ENCODE data around the gene OSBPL8. TPM values are rescaled to one million over a fixed set of nuclear protein-coding genes. Genes with fewer than 3 reads are reported as not detected.

The OSBPL8 gene
- total and polyA plus RNA-seq, 2 donors (not counting 1 experiment from before 2014, with no cell fraction given): 11.1 to 112 TPM

DNA sequence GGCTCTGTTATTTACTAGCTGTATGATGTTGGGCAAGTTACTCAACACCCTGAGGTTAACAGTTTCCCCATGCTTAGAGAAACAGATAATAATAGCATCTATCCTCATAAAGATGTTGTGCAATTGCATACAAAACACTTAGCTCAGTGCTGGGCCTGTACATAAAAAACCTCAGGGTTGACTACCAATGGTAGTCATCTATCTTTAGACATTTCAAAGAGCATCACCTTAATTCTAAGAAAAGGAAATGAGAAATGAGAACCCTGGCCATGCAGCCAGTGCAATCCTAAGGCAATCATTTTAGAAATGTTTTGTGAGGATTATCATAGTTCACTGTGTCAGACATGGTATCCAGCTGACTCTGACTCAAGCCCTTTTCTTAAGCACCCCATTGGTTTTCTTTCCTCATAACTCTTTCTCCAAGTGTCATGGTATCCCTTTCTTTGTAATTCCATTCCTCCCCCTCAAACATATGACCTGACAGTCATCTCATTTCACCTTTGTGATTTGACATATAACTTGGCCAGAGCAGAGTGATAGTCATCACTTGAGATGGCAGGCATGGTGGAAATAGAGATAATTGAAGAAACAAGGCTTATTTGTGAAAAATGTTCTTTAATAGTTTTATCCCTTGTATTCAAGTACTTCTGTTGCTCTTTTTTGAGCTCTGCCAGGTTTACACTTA lies 29.5 kb upstream of the OSBPL8 start:
- CTCF ChIA-PET: interaction anchor here (0.8 to 3.8 kb wide), 5 partner anchors 14 to 1062 kb away, joined by 3 to 33 read pairs (median 4); no protein-coding TSS in a partner anchor
- no peaks in the 10 kb centered on the region for H3K9me3 ChIP-seq (ENCODE audit: control extremely low read depth in 1 of 3, control insufficient read depth in 2 of 3, insufficient read depth in 1 of 3, low read length in 2 of 3)
- H3K4me1 Mint-ChIP-seq: peaks cover 1% of the 10 kb centered on the region
- no peak overlapping the region for H3K27ac ChIP-seq (ENCODE audit: low read length in 2 of 2)
- H3K4me2 ChIP-seq (replicated peaks; ENCODE audit: low read depth, low read length, poor library complexity, severe bottlenecking): no peak overlapping the region
- intact Hi-C loops (cut with micrococcal nuclease): loop anchor here (5.0 to 10.0 kb wide), 2 partner anchors 132 to 204 kb away; no protein-coding TSS in a partner anchor
- DNase-seq: no peak
- no peak overlapping the region for H2AFZ ChIP-seq (ENCODE audit: insufficient read depth, low read depth, low read length, poor library complexity, severe bottlenecking)
- H3K4me1 ChIP-seq (ENCODE audit: control insufficient read depth in 2 of 2, insufficient read depth in 2 of 2, low read length in 2 of 2): no peaks in the 10 kb centered on the region
- no peaks in the 10 kb centered on the region for H3K27me3 ChIP-seq (replicated peaks in 1 of 4; ENCODE audit: control extremely low read depth in 1 of 4, control insufficient read depth in 3 of 4, insufficient read depth in 4 of 4, low read length in 3 of 4)
- H3K9ac ChIP-seq (ENCODE audit: low read length): no peak overlapping the region
- no peak overlapping the region for H3K4me3 ChIP-seq (ENCODE audit: control extremely low read depth in 1 of 5, extremely low read depth in 1 of 5, insufficient read depth in 1 of 5, low read depth in 2 of 5, low read length in 4 of 5)
- no peaks in the 10 kb centered on the region for H4K20me1 ChIP-seq (ENCODE audit: control insufficient read depth, insufficient read depth, low read length, poor library complexity, severe bottlenecking)
- H3K4me3 Mint-ChIP-seq: no peak overlapping the region
- no peak for ATAC-seq (ENCODE audit: low read depth)
- POLR2A ChIA-PET: no interaction called here
- no peaks in the 10 kb centered on the region for H3K79me2 ChIP-seq (ENCODE audit: control insufficient read depth, insufficient read depth, low read length)
- H3K27ac Mint-ChIP-seq: no peak overlapping the region
- H3K36me3 ChIP-seq (replicated peaks in 1 of 2; ENCODE audit: control extremely low read depth in 1 of 2, control insufficient read depth in 1 of 2, extremely low read depth in 1 of 2, insufficient read depth in 2 of 2, low read length in 1 of 2): no peaks in the 10 kb centered on the region
- no peaks in the 10 kb centered on the region for H3K9me3 Mint-ChIP-seq (ENCODE audit: insufficient read depth)
- TF ChIP-seq CTCF (IDR thresholded peaks at IDR 0.05): no peak
- no peak for TF ChIP-seq EZH2 (IDR thresholded peaks at IDR 0.05; ENCODE audit: borderline replicate concordance, insufficient read depth, low read depth, low read length, poor library complexity, severe bottlenecking)
- no peaks in the 10 kb centered on the region for H3K27me3 Mint-ChIP-seq

DNA sequence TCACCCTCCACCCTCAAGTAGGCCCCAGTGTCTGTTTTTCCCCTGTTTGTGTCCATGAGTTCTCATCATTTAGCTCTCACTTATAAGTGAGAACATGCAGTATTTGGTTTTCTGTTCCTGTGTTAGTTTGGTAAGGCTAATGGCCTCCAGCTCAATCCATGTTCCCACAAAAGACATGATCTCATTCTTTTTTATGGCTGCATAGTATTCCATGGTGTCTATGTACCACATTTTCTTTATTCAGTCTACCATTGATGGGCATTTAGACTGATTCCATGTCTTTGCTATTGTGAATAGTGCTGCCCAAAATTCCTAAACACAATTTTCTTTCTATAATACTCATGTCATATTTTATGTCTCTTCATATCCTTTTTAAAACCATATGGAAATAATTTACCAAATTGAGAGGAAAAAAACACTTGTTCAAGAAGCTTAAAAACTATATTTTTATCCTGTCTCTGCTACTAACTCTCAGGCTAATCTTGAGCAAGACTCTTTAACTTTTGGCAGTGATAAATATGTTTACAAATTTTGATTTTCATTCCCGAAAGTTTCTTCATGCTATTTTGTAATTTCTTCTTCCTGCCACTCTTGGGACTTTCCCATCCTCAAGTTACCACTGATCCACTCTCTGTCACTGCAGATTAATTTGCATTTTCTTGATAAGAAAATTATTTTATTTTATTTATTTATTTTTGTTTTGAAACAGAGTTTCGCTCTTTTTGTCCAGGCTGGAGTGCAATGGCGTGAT lies 28.0 kb upstream of the OSBPL8 start:
- no peak for TF ChIP-seq CTCF (IDR thresholded peaks at IDR 0.05)
- no peak for TF ChIP-seq EZH2 (IDR thresholded peaks at IDR 0.05; ENCODE audit: borderline replicate concordance, insufficient read depth, low read depth, low read length, poor library complexity, severe bottlenecking)
- no peaks in the 10 kb centered on the region for H3K27me3 Mint-ChIP-seq
- no peak overlapping the region for H3K4me2 ChIP-seq (replicated peaks; ENCODE audit: low read depth, low read length, poor library complexity, severe bottlenecking)
- H3K27ac Mint-ChIP-seq: no peak overlapping the region
- CTCF ChIA-PET: interaction anchor here (0.8 to 5.5 kb wide), 17 partner anchors 13 to 1256 kb away, joined by 3 to 39 read pairs (median 4); partner anchors contain the start of genes BBS10 and OSBPL8
- H3K36me3 ChIP-seq (replicated peaks in 1 of 2; ENCODE audit: control extremely low read depth in 1 of 2, control insufficient read depth in 1 of 2, extremely low read depth in 1 of 2, insufficient read depth in 2 of 2, low read length in 1 of 2): no peaks in the 10 kb centered on the region
- no peaks in the 10 kb centered on the region for H3K9me3 ChIP-seq (ENCODE audit: control extremely low read depth in 1 of 3, control insufficient read depth in 2 of 3, insufficient read depth in 1 of 3, low read length in 2 of 3)
- no peaks in the 10 kb centered on the region for H3K9me3 Mint-ChIP-seq (ENCODE audit: insufficient read depth)
- H3K4me1 Mint-ChIP-seq: peaks cover 5% of the 10 kb centered on the region
- H3K27ac ChIP-seq (ENCODE audit: low read length in 2 of 2): no peak overlapping the region
- no peaks in the 10 kb centered on the region for H4K20me1 ChIP-seq (ENCODE audit: control insufficient read depth, insufficient read depth, low read length, poor library complexity, severe bottlenecking)
- WGBS (ENCODE audit: insufficient coverage): no CpG with 5 or more reads among the region's 3 CpGs
- intact Hi-C loops (cut with micrococcal nuclease): loop anchor here (2.0 to 10.0 kb wide), 3 partner anchors 130 to 429 kb away; no protein-coding TSS in a partner anchor
- H3K27me3 ChIP-seq (replicated peaks in 1 of 4; ENCODE audit: control extremely low read depth in 1 of 4, control insufficient read depth in 3 of 4, insufficient read depth in 4 of 4, low read length in 3 of 4): no peaks in the 10 kb centered on the region
- POLR2A ChIA-PET: no interaction called here
- DNase-seq (no peak), ATAC-seq (ENCODE audit: low read depth) (no peak)
- H3K4me3 ChIP-seq (ENCODE audit: control extremely low read depth in 1 of 5, extremely low read depth in 1 of 5, insufficient read depth in 1 of 5, low read depth in 2 of 5, low read length in 4 of 5): no peak overlapping the region
- H3K4me3 Mint-ChIP-seq: no peak overlapping the region
- no peaks in the 10 kb centered on the region for H3K4me1 ChIP-seq (ENCODE audit: control insufficient read depth in 2 of 2, insufficient read depth in 2 of 2, low read length in 2 of 2)
- no peaks in the 10 kb centered on the region for H3K79me2 ChIP-seq (ENCODE audit: control insufficient read depth, insufficient read depth, low read length)
- H3K9ac ChIP-seq (ENCODE audit: low read length): no peak overlapping the region
- no peak overlapping the region for H2AFZ ChIP-seq (ENCODE audit: insufficient read depth, low read depth, low read length, poor library complexity, severe bottlenecking)

All from B cell (primary cell).